Mucosa of stomach (tissue), 1 donor: ENCODE results near the gene NUP210L.
"Not testable (repeated sequence)": the region's sequence is repeated elsewhere in the genome, so short reads cannot be mapped to it uniquely, and the experiment has no call there.

Experiments used
- H3K27me3 ChIP-seq: one replicate; pipeline ENCODE4 v1.7.0; 2013; ENCODE audit warnings: mild to moderate bottlenecking, low read length; ENCODE audit not compliant: control insufficient read depth, insufficient read depth
- H3K36me3 ChIP-seq: one replicate; pipeline ENCODE4 v1.7.0; 2013; ENCODE audit warnings: low read length; ENCODE audit not compliant: control insufficient read depth, insufficient read depth
- H3K4me1 ChIP-seq: one replicate; pipeline ENCODE4 v1.7.0; 2013; ENCODE audit warnings: mild to moderate bottlenecking, low read length; ENCODE audit not compliant: control insufficient read depth, insufficient read depth
- H3K4me3 ChIP-seq: one replicate; pipeline ENCODE4 v1.7.0; 2013; ENCODE audit warnings: low read length
- H3K9ac ChIP-seq: one replicate; pipeline ENCODE4 v1.7.0; 2013; ENCODE audit warnings: mild to moderate bottlenecking, low read length, moderate library complexity
- H3K9me3 ChIP-seq: one replicate; pipeline ENCODE4 v1.7.0; 2013; ENCODE audit warnings: mild to moderate bottlenecking, low read length, moderate library complexity; ENCODE audit not compliant: control insufficient read depth
- donor health status: Pancreatic carcinoma.

NUP210L gene

DNA sequence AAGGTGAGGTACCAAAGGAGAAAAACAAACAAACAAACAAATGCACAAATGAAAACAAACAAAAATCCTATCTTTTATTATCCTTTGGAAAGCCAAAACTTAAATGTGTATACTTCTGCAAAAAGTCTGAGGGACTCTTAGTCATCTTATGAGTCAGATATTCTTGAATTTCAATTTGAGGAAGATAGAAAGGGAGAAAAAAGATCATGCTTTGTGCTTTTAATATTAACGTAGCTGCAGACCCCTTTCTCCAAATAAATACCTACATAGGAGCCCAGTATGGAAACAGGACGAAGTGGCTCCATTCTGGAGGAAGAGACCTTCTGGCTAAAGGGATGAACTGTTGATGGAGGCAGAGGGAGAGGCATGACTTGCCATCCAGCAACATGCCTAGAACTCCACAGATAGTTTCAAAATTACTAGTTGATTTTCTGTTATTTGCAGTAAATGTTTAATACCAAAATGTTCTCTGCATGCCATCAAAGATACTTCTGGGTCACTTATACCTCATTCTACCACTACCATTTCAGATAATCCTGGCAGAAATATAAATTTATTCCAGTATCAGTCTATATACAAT is 25.4 kb downstream of the NUP210L start:
- Histone ChIP-seq H3K9ac (no peak overlapping the region), H3K4me3 (no peak overlapping the region), H3K36me3 (no peaks in the 10 kb centered on the region), H3K27me3 (no peaks in the 10 kb centered on the region), H3K9me3 (no peaks in the 10 kb centered on the region), H3K4me1 (no peaks in the 10 kb centered on the region)

DNA sequence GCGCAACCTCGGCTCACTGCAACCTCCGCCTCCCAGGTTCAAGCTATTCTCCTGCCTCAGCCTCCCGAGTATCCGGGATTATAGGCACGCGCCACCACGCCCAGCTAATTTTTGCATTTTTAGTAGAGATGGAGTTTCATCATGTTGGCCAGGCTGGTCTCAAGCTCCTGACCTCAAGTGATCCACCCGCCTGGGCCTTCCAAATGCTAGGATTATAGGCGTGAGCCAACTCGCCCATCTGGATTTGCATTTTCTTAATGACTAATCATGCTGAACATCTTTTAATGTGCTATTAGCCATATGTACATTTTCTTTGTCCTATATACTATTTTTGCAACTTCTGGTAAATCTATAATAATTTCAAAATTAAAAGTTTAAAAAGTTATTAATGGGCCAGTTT is 31.7 kb downstream of the NUP210L start:
- not testable (repeated sequence) for H3K36me3 ChIP-seq, H3K9me3 ChIP-seq, H3K27me3 ChIP-seq, H3K9ac ChIP-seq, H3K4me3 ChIP-seq, H3K4me1 ChIP-seq

DNA sequence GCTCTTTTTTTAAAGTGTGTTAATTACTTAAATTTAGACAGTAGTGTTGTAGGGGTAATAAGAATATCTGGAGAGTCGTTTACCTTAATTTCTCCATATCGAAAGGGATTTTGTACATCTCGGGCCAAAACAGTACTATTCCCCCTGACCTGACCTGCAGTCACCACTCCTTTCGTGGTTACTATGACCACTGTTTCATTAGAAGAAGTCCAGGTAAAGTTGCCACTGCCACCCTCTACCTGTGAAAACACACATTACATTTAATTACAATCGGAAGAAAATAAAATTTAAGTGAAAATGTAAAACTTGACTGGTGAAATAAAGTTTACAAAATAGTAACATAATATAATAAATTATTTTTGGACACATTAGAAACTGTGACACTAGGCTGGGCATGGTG is 37.2 kb downstream of the NUP210L start:
- no peaks in the 10 kb centered on the region for H3K27me3 ChIP-seq
- H3K9me3 ChIP-seq, result no peaks in the 10 kb centered on the region
- no peaks in the 10 kb centered on the region for H3K36me3 ChIP-seq
- no peak overlapping the region for H3K4me3 ChIP-seq
- H3K9ac ChIP-seq, result no peak overlapping the region
- H3K4me1 ChIP-seq, result peaks cover 7% of the 10 kb centered on the region

DNA sequence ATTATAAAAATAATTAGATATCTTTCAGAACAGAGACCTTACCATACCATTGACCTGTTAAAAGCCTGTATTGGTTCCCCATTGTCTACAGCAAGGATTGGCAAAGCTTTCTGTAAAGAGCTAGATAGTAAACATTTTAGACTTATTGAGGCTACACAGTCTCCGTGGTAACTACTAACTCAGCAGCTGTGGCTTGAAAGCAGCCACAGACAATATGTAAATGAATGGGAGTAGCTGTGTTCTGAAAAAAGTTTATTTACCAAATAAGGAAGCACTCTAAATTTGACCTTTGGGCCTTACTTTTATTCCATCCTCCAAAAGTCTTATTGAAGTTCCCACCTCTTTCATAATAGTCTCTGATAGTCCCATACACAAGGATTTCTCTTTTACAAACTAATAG is 39.7 kb downstream of the NUP210L start:
- Histone ChIP-seq H3K4me3 (no peak overlapping the region), H3K4me1 (peaks cover 7% of the 10 kb centered on the region), H3K9me3 (no peaks in the 10 kb centered on the region), H3K9ac (no peak overlapping the region), H3K27me3 (no peaks in the 10 kb centered on the region), H3K36me3 (no peaks in the 10 kb centered on the region)

DNA sequence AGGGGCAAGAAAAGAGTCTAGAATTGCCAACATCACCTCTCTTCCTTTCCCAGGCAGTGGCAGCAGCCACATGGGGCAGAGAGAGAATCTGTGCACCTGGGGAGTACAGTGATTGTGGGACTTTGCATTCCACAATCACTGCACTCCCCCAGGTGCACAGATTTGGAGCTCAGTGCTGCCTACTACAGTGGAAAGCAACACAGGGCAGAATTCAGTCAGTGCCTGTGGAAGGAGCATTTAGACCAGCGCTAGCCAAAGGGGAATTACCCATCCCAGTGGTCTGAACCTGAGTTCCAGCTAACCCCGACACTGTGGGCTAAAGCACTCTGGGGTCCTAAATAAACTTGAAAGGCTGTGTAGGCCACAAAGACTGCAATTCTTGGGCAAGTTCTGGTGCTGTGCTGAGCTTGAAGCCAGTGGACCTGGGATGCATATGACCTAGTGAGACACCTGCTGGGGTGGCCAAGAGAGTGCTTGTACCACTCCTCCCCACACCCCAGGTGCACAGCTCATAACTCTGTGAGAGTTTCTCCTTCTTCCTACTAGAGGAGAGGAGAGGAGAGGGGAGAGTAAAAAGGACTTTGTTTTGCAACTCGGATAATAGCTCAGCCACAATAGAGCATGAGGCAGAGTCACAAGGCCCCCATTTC is 50.3 kb downstream of the NUP210L start:
- H3K9ac ChIP-seq, result no peak overlapping the region
- no peak overlapping the region for H3K4me3 ChIP-seq
- H3K9me3 ChIP-seq, result no peaks in the 10 kb centered on the region
- no peaks in the 10 kb centered on the region for H3K27me3 ChIP-seq
- H3K36me3 ChIP-seq, result no peaks in the 10 kb centered on the region
- no peaks in the 10 kb centered on the region for H3K4me1 ChIP-seq

DNA sequence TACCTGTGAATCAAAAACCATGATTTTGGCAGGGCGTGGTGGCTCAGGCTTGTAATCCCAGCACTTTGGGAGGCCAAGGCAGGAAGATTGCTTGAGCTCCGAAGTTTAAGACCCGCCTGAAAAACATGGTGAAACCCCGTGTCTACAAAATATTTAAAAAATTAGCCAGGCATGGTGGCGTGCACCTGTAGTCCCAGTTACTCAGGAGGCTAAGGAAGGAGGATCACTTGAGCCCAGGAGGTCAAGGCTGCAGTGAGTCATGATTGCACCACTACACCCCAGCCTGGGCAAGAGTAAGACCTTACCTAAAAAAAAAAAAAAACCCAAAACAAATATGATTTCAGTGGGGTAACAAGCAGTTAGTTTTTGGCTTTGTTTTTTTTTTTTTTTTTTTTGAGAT is 54.7 kb downstream of the NUP210L start:
- not testable (repeated sequence) for H3K36me3 ChIP-seq, H3K4me3 ChIP-seq

DNA sequence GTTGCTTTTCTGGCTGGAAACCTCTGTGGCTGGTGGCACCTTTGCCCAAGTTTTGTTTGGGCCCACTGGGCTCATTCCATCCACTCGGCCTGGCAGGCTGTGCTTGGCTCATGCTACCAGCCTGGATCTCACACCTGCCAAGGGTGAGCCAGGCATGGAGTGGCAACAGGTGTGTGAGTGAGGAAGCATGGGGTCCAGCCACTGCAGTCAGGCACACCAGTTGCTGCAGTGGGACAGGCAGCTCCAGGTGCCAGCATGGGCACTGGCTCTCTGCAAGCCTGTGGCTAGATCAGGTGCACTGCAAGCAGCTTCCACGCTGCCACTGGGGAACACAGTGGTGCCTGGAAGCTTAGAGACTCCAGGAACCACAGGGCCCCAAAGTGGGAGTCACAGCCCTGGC is 57.0 kb downstream of the NUP210L start:
- no peaks in the 10 kb centered on the region for H3K27me3 ChIP-seq
- H3K9me3 ChIP-seq, result no peaks in the 10 kb centered on the region
- H3K4me1 ChIP-seq, result no peaks in the 10 kb centered on the region
- no peak overlapping the region for H3K9ac ChIP-seq
- no peak overlapping the region for H3K4me3 ChIP-seq
- no peaks in the 10 kb centered on the region for H3K36me3 ChIP-seq

More for the DNA sequence above, 54.7 kb downstream of the NUP210L start:
- H3K27me3 ChIP-seq, H3K9ac ChIP-seq, H3K4me1 ChIP-seq, H3K9me3 ChIP-seq: not testable (repeated sequence)

DNA sequence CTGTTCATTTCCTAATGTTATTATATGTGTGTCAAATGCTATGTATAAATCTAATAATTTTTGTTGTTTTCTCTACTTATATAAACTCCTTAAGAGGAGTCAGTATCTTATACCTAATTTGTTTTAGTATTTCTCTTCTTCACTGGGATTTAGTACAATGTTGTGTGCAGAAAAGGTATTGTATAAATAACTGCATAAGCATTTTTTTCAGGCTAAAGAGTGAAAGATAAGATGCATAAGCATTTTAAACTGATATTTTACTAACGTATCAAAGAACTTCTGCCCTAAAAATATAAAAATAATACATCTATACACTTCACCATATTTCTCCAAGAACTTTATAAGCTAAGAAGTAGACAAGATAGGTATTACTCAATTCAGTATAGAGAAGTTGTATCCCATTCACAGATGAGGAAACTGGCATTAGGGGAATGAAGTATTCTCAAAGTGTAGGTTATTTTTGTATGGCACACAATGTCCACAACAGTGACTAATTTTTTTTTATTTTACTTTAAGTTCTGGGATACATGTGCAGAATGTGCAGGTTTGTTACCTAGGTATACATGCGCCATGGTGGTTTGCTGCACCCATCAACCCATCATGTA is 59.3 kb downstream of the NUP210L start:
- H3K9ac ChIP-seq, result no peak overlapping the region
- H3K4me1 ChIP-seq, result no peaks in the 10 kb centered on the region
- H3K4me3 ChIP-seq, result no peak overlapping the region
- no peaks in the 10 kb centered on the region for H3K27me3 ChIP-seq
- H3K9me3 ChIP-seq, result no peaks in the 10 kb centered on the region
- no peaks in the 10 kb centered on the region for H3K36me3 ChIP-seq

DNA sequence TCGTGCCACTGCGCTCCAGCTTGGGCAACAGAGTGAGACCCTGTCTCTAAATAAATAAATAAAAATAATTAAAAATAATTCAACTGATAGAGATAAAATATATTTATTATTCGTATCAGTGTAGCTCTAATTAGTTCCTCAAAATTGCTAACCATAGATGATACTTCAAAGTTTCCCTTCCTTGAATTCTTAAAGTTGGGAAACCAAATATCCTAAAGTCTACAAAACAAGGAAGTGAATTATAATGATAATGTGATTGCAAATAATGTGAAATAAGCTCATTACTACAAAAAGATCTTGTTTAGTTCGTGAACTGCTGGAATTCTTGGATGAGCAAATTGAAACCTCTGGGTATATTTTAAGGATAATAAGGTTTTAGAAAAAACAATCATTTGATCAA is 60.5 kb downstream of the NUP210L start:
- Histone ChIP-seq H3K4me1 (peaks cover under 1% of the 10 kb centered on the region), H3K4me3 (no peak overlapping the region), H3K36me3 (no peaks in the 10 kb centered on the region), H3K9ac (no peak overlapping the region), H3K9me3 (no peaks in the 10 kb centered on the region), H3K27me3 (no peaks in the 10 kb centered on the region)

DNA sequence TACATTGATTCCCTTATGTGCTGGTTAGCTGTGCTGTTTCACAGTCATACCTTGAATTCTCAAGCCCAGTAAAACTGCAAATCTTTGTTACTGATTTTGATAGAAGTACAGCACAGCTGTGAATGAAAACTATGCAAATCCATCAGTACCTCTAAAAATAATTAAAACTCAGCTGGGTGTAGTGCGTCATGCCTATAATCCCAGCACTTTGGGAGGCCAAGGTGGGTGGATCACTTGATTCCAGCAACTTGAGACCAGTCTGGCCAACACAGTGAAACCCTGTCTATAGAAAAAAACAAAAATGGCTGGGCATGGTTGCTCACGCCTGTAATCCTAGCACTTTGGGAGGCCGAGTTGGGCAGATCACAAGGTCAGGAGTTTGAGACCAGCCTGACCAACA is 61.2 kb downstream of the NUP210L start:
- no peaks in the 10 kb centered on the region for H3K36me3 ChIP-seq
- H3K9me3 ChIP-seq, result no peaks in the 10 kb centered on the region
- peaks cover 4% of the 10 kb centered on the region for H3K4me1 ChIP-seq
- no peaks in the 10 kb centered on the region for H3K27me3 ChIP-seq
- H3K4me3 ChIP-seq, result no peak overlapping the region
- no peak overlapping the region for H3K9ac ChIP-seq

DNA sequence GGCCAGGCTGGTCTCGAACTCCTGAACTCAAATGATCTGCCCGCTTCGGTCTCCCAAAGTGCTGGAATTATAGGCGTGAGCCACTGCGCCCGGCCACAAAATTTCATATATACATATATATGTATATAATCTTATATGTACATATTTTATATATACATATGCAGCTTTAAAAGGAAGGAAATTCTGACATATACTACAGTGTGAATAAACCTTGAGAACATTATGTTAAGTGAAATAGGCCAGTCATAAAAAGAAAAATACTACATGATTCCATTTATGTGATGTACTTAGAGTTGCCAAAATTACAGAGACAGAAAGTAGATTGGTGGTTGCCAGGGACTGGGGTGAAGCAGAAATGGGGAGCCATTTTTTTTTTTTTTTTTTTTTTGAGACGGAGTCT is 63.2 kb downstream of the NUP210L start:
- H3K4me3 ChIP-seq, result no peak overlapping the region
- peaks cover 4% of the 10 kb centered on the region for H3K4me1 ChIP-seq
- H3K36me3 ChIP-seq, result no peaks in the 10 kb centered on the region
- H3K27me3 ChIP-seq, result peaks cover under 1% of the 10 kb centered on the region
- H3K9me3 ChIP-seq, result no peaks in the 10 kb centered on the region
- H3K9ac ChIP-seq, result no peak overlapping the region

DNA sequence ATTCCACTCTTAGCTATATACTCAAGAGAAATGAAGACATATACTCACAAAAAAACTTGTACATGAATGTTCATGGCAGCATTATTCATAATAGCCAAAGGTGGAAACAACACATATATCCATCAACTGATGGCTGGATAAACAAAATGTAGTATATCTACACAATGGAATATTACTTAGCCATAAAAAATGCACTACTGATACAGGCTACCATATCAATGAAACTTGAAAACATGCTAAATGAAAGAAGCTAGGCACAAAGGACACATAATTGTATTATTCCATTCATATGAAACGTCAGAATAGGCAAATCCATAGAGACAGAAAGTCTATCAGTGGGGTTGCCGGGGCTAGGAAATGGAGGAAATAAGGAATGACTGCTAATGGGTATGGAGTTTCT is 67.3 kb downstream of the NUP210L start:
- Histone ChIP-seq H3K4me1 (peaks cover 4% of the 10 kb centered on the region), H3K27me3 (peaks cover 3% of the 10 kb centered on the region), H3K9me3 (no peaks in the 10 kb centered on the region), H3K4me3 (no peak overlapping the region), H3K36me3 (no peaks in the 10 kb centered on the region), H3K9ac (no peak overlapping the region)
